H9 (cell line): ENCODE measurements around the gene WNT7B. TPM values are rescaled to one million over a fixed set of nuclear protein-coding genes. Genes with fewer than 3 reads are reported as not detected.

Experiments
- DNase-seq: peaks from one replicate; pipeline ENCODE4 v3.0.0-alpha.2; 2017
- H2AFZ ChIP-seq: one replicate; pipeline ENCODE4 v1.6.1; 2013; ENCODE audit warnings: mild to moderate bottlenecking, low read length, control low read depth, moderate library complexity
- H2AK5ac ChIP-seq: 2 replicates; pipeline ENCODE4 v1.6.1; 2013; ENCODE audit warnings: low read length, control low read depth, mixed read lengths; ENCODE audit not compliant: insufficient read length
- H2BK120ac ChIP-seq: one replicate; pipeline ENCODE4 v1.6.1; 2013; ENCODE audit warnings: low read depth, mild to moderate bottlenecking, low read length, control low read depth, inconsistent platforms; ENCODE audit not compliant: poor library complexity, severe bottlenecking
- H2BK12ac ChIP-seq: 2 replicates; pipeline ENCODE4 v1.6.1; 2013; ENCODE audit warnings: low read length, control low read depth, mixed read lengths, low read depth; ENCODE audit not compliant: insufficient read length
- H2BK15ac ChIP-seq: 2 replicates; pipeline ENCODE4 v1.6.1; 2013; ENCODE audit warnings: low read depth, low read length, control low read depth
- H2BK20ac ChIP-seq: one replicate; pipeline ENCODE4 v1.6.1; 2013; ENCODE audit warnings: low read depth, mild to moderate bottlenecking, low read length, control low read depth, inconsistent platforms; ENCODE audit not compliant: poor library complexity, severe bottlenecking
- H2BK5ac ChIP-seq: 2 replicates; pipeline ENCODE4 v1.6.1; 2013; ENCODE audit warnings: low read length, control low read depth, mixed read lengths; ENCODE audit not compliant: insufficient read length
- H3K14ac ChIP-seq: 2 replicates; pipeline ENCODE4 v1.6.1; 2013; ENCODE audit warnings: low read length, control low read depth; ENCODE audit not compliant: insufficient read depth
- H3K18ac ChIP-seq: 2 replicates; pipeline ENCODE4 v1.6.1; 2013; ENCODE audit warnings: low read depth, mild to moderate bottlenecking, mixed read lengths, low read length, control low read depth; ENCODE audit not compliant: insufficient read length
- H3K23ac ChIP-seq: 2 replicates; pipeline ENCODE4 v1.6.1; 2013; ENCODE audit warnings: low read length, control low read depth, mixed read lengths, low read depth; ENCODE audit not compliant: insufficient read length
- H3K23me2 ChIP-seq: 2 replicates; pipeline ENCODE4 v1.6.1; 2013; ENCODE audit warnings: low read depth, mild to moderate bottlenecking, mixed read lengths, low read length, control low read depth; ENCODE audit not compliant: insufficient read length, poor library complexity, severe bottlenecking
- H3K27ac ChIP-seq: 2 replicates; pipeline ENCODE4 v1.5.1; 2013; ENCODE audit warnings: low read length, control low read depth, mixed read lengths, low read depth; ENCODE audit not compliant: insufficient read length
- H3K27me3 ChIP-seq: 2 replicates; pipeline ENCODE4 v1.6.1; 2013; ENCODE audit warnings: low read length, control low read depth, inconsistent platforms; ENCODE audit not compliant: insufficient read depth
- H3K4ac ChIP-seq: 2 replicates; pipeline ENCODE4 v1.6.1; 2013; ENCODE audit warnings: low read depth, mild to moderate bottlenecking, control low read depth, inconsistent platforms, low read length, moderate library complexity
- H3K4me1 ChIP-seq: 2 replicates; pipeline ENCODE4 v1.6.1; 2013; ENCODE audit warnings: low read length, control low read depth, inconsistent platforms; ENCODE audit not compliant: insufficient read depth
- H3K4me2 ChIP-seq: 2 replicates; pipeline ENCODE4 v1.6.1; 2013; ENCODE audit warnings: low read length, control low read depth, mixed read lengths; ENCODE audit not compliant: insufficient read length, insufficient read depth
- H3K56ac ChIP-seq: 2 replicates; pipeline ENCODE4 v1.6.1; 2013; ENCODE audit warnings: low read depth, mild to moderate bottlenecking, mixed read lengths, low read length, control low read depth; ENCODE audit not compliant: insufficient read length
- H3K79me1 ChIP-seq: 2 replicates; pipeline ENCODE4 v1.6.1; 2013; ENCODE audit warnings: low read depth, mild to moderate bottlenecking, moderate library complexity, low read length, control low read depth, inconsistent platforms; ENCODE audit not compliant: insufficient read depth, poor library complexity, severe bottlenecking
- H3K79me2 ChIP-seq: 2 replicates; pipeline ENCODE4 v1.6.1; 2013; ENCODE audit warnings: low read length, control low read depth, inconsistent platforms; ENCODE audit not compliant: insufficient read depth
- H3K9ac ChIP-seq: 2 replicates; pipeline ENCODE4 v1.6.1; 2013; ENCODE audit warnings: low read length, control low read depth, mixed read lengths; ENCODE audit not compliant: insufficient read length; ENCODE audit errors: extremely low read depth
- H3K9me3 ChIP-seq: one replicate; pipeline ENCODE4 v1.6.1; 2013; ENCODE audit warnings: low read depth, low read length, inconsistent platforms; ENCODE audit not compliant: control insufficient read depth
- H3T11ph ChIP-seq: one replicate; pipeline ENCODE4 v1.6.1; 2013; ENCODE audit warnings: mild to moderate bottlenecking, low read length, control low read depth, inconsistent platforms
- H4K20me1 ChIP-seq: one replicate; pipeline ENCODE4 v1.6.1; 2013; ENCODE audit not compliant: control insufficient read depth, insufficient read length, insufficient read depth
- H4K5ac ChIP-seq: 2 replicates; pipeline ENCODE4 v1.6.1; 2013; ENCODE audit warnings: low read depth, mild to moderate bottlenecking, mixed read lengths, low read length, control low read depth; ENCODE audit not compliant: insufficient read length
- H4K8ac ChIP-seq: replicated peaks from 2 replicates; pipeline ENCODE4 v1.6.1; 2013; ENCODE audit warnings: low read length, control low read depth, mixed read lengths, low read depth; ENCODE audit not compliant: insufficient read length
- H4K91ac ChIP-seq: 2 replicates; pipeline ENCODE4 v1.6.1; 2013; ENCODE audit warnings: low read depth, mild to moderate bottlenecking, moderate library complexity, mixed read lengths, low read length, control low read depth; ENCODE audit not compliant: insufficient read length
- H3K27ac Mint-ChIP-seq, 3 experiments: 2 replicates in 2 of 3; 3 replicates in 1 of 3; pipeline ENCODE4 v1.8.0; 2020 to 2021; ENCODE audit warnings: mixed read lengths in 3 of 3, mild to moderate bottlenecking in 1 of 3, moderate library complexity in 1 of 3
- H3K27me3 Mint-ChIP-seq: 2 replicates; pipeline ENCODE4 v1.8.0; 2021; ENCODE audit warnings: low read depth, mild to moderate bottlenecking, moderate library complexity, mixed read lengths
- H3K36me3 Mint-ChIP-seq, 3 experiments: 2 replicates in 2 of 3; 3 replicates in 1 of 3; pipeline ENCODE4 v1.8.0; 2020 to 2021; ENCODE audit warnings: low read depth in 3 of 3, mixed read lengths in 3 of 3; ENCODE audit not compliant: insufficient read depth in 1 of 3
- H3K4me1 Mint-ChIP-seq, 2 experiments: 2 replicates each; pipeline ENCODE4 v1.8.0; 2020; ENCODE audit warnings: mixed read lengths in 2 of 2
- H3K4me3 Mint-ChIP-seq, 2 experiments: 2 replicates in 1 of 2; 3 replicates in 1 of 2; pipeline ENCODE4 v1.8.0; 2020 to 2021; ENCODE audit warnings: mild to moderate bottlenecking in 2 of 2, mixed read lengths in 2 of 2, moderate library complexity in 1 of 2
- H3K9me3 Mint-ChIP-seq, 2 experiments: 2 replicates in 1 of 2; 3 replicates in 1 of 2; pipeline ENCODE4 v1.8.0; 2020; ENCODE audit warnings: mild to moderate bottlenecking in 2 of 2, mixed read lengths in 2 of 2, moderate library complexity in 1 of 2
- CTCF ChIP-seq: fragments of 200-600 bp; sonication (generic); conservative IDR thresholded peaks from 3 replicates; pipeline ENCODE4 v1.8.0; 2021; ENCODE audit warnings: antibody characterized with exemption, mild to moderate bottlenecking
- WGBS: extraction: QIAGEN DNeasy Blood & Tissue Kit; methylation state at CpG from one replicate; pipeline ENCODE4 v1.1.7; 2013; ENCODE audit warnings: missing lambda C conversion rate, low lambda C conversion rate, mixed read lengths; ENCODE audit not compliant: insufficient read length; ENCODE audit errors: extremely low coverage; 5-methylcytosine and 5-hydroxymethylcytosine counted together
- total RNA-seq: library from RNA; stranded (reverse); gene quantifications from 2 replicates; pipeline ENCODE4 v1.2.1, GENCODE V29; 2021

WNT7B gene
- total RNA-seq, 1 experiment from 2014 or later, result 0.09 TPM

- Histone ChIP-seq H3K27me3 (peaks cover 47% of the 10 kb centered on the region), H3K4me2 (peak overlapping the region; percentile 18)
- no peak for TF ChIP-seq CTCF
These were observed 751 bp upstream of the WNT7B start for GRCh38 chr22:45977551-45978274.

More at GRCh38 chr22:45977551-45978274, 751 bp upstream of the WNT7B start:
- Histone ChIP-seq H2BK5ac (no peak overlapping the region), H4K91ac (no peak overlapping the region), H4K20me1 (no peaks in the 10 kb centered on the region), H2BK15ac (no peak overlapping the region), H3K79me2 (no peaks in the 10 kb centered on the region), H3K14ac (no peak overlapping the region), H3K4me1 (peaks cover 2% of the 10 kb centered on the region; the same call in 1 of the 2 replicates), H3K4ac (no peak overlapping the region), H3K9me3 (peaks cover 3% of the 10 kb centered on the region), H2AFZ (no peak overlapping the region), H4K8ac (no peak overlapping the region), H3K79me1 (no peaks in the 10 kb centered on the region), H3K23ac (no peak overlapping the region), H3K56ac (no peak overlapping the region), H3K23me2 (peaks cover 4% of the 10 kb centered on the region), H3T11ph (no peak overlapping the region), H2AK5ac (no peak overlapping the region), H2BK20ac (no peak overlapping the region), H3K18ac (no peak overlapping the region), H3K27ac (no peak overlapping the region), H2BK12ac (no peak overlapping the region), H3K9ac (no peak overlapping the region), H2BK120ac (no peak overlapping the region), H4K5ac (no peak overlapping the region)
- peaks cover 2 to 10% of the 10 kb centered on the region in 2 experiments; a peak in 4 of 5 replicates for H3K9me3 Mint-ChIP-seq
- H3K36me3 Mint-ChIP-seq, result 0 out of 7 replicates have a peak, but pooled peaks cover 0 to 2% (median 0%) of the 10 kb centered on the region in 3 experiments
- H3K4me1 Mint-ChIP-seq, result peaks cover 9 to 19% of the 10 kb centered on the region in 2 experiments
- no peak overlapping the region for H3K27ac Mint-ChIP-seq
- no CpG with 5 or more reads among the region's 29 CpGs for WGBS
- DNase-seq, result peak; percentile 68
- peak overlapping the region; percentile 48 to 83 for H3K4me3 Mint-ChIP-seq
- peaks cover 55% of the 10 kb centered on the region for H3K27me3 Mint-ChIP-seq
